Sigmoid colon (tissue), 4 donors: ENCODE measurements around the gene NDUFB8.

ENCODE experiments used
- CTCF ChIP-seq, 4 experiments: fragments of 450-650 bp in 3 of 4; fragments of 200-600 bp in 1 of 4; IDR thresholded peaks; one replicate each; pipeline ENCODE4 v1.5.1; 2016 to 2019; ENCODE audit warnings: antibody characterized with exemption in 4 of 4, mild to moderate bottlenecking in 3 of 4, moderate library complexity in 2 of 4
- POLR2A ChIP-seq, 2 donors: fragments of 450-650 bp; IDR thresholded peaks; one replicate each; pipeline ENCODE4 v1.6.1; 2016; ENCODE audit warnings: antibody characterized with exemption in 2 of 2, mild to moderate bottlenecking in 2 of 2, moderate library complexity in 2 of 2
- POLR2AphosphoS5 ChIP-seq, 4 donors: sonication (generic); formaldehyde crosslinking; IDR thresholded peaks; one replicate each; pipeline ENCODE4 v1.6.1; 2017; ENCODE audit warnings: antibody characterized with exemption in 4 of 4

DNA sequence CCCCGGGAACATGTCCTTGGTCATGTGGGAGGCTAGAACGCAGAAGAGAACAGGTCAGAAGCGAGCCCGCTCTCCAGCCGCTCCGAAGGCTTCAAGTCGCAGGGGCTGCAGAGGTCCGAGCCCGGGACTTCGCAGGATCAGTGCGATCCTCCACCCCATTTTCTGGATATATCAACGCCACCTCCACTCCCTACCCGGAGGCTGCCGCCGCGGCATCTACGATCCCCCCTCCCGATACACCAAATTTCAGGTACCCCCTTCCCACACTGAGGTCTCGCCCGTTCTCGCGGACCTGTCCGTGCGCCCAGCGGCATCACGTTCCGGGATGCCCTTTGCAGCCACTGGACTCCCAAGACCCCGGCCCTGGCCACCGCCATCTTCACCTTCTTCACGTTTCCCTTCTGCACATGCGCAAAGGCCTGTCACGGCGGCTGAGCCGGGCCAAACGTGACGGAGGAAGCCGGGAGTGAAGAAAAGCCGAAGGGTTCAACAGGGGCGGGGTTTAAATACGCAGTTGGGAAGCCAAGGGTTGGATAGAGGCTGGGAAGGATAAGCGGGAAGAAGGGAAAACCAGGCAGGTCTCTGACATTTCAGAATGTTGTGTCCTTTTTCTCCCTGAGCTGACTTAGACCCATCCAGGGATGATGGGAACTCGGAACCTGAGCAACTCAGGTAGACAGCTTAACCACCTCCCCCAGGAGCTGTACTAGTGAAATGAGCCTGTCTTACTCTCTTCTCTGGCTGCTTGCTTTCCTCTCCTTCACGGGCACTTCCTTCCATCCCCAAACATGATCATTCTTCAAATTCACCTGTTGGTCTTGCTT lies at the start of gene NDUFB8:
- no peak for TF ChIP-seq CTCF (IDR thresholded peaks at IDR 0.05)
- peak in 1 of 2 donors; percentile 62 for TF ChIP-seq POLR2A (IDR thresholded peaks at IDR 0.05)
- TF ChIP-seq POLR2AphosphoS5 (IDR thresholded peaks at IDR 0.05) = peak; percentile 79 to 87 (median 84)
